ENCODE data around the gene LITAF.

GRCh38 chr16:11611871-11612664 is 25.3 kb upstream of the LITAF start:
- TF ChIP-seq EZH2 (IDR thresholded peaks at IDR 0.05; ENCODE audit: low read depth) (no peak), CTCF (conservative IDR thresholded peaks at IDR 0.05) (no peak)
